Activated CD4-positive, alpha-beta T cell treated with anti-CD3 and anti-CD28 coated beads for 24 hours (primary cell): ENCODE measurements around the gene LETM1.

ENCODE experiments used
- DNase-seq, 2 donors: peaks; one replicate each; pipeline ENCODE4 v3.0.0-alpha.2; 2020; ENCODE audit warnings: low read depth in 2 of 2

The LETM1 gene

DNA sequence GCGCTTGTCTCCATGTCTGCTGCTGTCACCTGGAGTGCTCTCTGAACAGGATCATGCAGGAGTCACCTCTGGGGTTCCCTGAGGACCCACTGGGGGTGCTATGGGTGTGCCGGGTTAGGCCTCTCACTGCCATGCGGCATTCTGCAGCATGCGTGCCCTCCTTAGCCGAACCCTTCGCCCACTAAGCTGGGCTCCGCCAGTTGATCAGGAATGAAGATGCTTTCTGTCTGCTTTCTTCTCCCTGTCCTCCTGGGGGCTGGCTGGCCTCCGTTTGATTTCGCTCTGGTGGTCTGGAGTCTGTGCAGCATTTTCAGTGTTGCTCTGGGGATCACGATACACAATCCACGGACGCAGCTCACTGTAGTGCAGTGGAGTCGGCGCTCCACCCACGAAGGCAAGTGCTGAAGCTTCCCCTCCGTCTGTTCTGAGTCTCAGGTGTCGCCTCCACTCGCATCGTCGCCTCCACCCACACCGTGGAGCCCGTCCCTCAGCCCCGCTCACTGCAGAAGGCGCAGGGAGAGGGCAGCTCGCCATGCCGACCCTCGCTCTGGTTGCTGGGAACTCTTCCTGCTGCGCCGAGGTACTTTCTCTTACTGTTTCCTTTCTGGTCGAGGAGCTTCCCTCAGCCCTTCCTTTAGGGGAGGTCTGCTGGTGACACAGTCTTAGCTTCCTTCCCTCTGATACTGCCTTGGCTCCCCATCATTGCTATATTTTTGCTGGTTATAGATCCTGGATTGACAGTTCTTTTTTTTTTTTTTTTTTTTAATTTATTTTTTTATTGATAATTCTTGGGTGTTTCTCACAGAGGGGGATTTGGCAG, 29.2 kb downstream of the LETM1 start:
- DNase-seq = no peak

DNA sequence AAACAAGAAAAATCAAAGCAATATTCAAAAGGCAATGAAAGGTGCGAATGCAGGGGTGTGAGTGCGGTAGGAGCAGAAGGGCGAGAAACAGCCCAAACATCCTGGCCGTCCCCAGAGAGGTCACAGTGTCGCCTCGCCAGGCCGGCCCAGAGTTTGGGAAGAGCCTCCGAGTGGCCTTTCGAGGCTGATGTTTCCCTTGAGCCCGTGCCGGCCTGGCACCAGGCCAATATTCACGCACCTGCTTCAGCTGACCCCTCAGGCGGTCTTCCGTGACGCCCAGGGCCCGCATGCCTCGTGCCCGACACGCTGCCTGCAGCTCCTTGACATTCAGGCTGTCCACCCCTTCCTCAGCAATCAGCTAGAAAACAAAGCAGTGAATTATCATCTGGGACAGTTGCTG, 30.6 kb downstream of the LETM1 start:
- DNase-seq = no peak

DNA sequence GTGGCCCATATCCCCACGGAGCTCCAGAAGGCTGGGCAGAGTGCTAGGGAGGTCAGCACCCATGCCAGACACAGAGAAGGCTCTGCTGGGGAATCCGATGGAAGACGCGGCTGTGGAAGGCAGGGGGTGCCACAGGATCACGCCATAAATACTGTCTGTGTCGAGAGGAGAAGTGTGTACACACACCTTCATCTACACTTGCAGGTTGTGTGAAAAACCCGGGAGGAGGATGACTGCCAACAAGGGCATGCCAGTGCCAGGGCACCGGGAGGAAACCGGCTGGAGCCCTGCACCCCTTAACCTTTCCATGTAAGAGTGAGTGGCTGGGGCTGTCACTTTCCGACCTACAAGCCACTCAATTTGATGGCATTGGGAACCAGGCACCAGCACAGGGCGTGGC, 31.2 kb downstream of the LETM1 start:
- DNase-seq = no peak

DNA sequence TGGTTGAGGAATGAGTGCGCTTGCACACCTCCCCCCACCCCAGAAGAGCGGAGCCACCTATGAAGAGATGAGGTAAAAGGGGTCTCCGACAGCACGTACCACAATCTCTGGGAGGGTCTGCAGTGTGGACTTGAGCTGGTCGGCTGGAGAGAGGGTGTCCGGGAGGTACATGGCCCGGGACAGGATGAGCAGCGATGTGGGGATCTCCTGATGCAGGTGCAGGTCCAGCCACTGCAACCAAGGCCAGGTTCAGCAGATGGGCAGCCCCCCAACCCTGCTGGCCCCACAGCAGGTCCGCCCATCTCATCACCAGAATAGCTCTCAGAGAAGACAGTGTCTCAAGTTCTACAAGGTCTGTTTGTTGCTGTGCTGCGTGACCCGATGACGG, 32.4 kb downstream of the LETM1 start:
- no peak for DNase-seq

DNA sequence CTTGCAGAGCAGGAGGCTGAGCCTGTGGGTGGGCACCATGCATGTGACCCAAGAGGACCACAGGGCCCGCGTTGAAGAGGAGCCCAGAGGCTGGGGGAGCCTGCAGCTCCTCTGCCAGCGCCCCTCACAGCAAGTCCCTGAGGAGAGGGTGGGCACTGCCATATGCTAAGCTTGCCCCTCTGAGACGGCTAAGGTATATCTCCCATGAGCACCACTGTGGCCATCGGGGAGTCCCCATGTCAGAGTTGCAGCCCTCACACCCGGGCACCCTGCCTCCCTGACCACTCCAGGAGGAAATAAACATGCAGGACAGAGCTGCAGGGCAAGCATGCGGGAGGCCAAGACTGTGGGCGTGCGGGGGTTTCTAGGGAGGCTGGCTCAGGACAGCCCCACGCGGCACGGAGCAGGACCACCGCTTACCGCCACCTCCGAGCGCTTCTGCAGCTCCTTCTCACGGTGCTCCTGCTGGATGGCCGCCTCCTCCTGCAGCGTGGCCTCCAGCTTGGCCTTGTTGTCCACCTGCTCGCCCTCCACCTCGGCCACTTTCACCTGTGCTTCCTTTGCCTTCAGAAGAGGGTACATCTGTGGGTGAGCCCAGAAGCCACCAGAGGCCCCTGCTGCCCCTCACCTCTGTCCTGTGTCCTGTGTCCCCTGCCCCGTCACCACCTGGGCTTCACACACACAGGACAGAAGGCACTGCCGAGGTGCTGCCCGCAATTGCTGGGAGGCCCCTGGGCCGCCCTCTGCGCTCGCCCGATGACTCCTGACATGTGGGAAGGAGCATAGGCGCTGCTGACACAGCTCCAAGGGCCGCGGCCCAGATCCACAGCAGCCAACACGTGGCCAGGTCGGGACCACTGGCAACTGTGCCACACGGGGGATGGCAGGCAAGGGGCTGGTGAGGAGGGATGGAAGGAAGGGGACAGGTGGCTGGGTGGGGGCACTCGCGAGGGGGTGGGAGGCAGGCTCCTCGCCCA, 33.1 kb downstream of the LETM1 start:
- no peak for DNase-seq

DNA sequence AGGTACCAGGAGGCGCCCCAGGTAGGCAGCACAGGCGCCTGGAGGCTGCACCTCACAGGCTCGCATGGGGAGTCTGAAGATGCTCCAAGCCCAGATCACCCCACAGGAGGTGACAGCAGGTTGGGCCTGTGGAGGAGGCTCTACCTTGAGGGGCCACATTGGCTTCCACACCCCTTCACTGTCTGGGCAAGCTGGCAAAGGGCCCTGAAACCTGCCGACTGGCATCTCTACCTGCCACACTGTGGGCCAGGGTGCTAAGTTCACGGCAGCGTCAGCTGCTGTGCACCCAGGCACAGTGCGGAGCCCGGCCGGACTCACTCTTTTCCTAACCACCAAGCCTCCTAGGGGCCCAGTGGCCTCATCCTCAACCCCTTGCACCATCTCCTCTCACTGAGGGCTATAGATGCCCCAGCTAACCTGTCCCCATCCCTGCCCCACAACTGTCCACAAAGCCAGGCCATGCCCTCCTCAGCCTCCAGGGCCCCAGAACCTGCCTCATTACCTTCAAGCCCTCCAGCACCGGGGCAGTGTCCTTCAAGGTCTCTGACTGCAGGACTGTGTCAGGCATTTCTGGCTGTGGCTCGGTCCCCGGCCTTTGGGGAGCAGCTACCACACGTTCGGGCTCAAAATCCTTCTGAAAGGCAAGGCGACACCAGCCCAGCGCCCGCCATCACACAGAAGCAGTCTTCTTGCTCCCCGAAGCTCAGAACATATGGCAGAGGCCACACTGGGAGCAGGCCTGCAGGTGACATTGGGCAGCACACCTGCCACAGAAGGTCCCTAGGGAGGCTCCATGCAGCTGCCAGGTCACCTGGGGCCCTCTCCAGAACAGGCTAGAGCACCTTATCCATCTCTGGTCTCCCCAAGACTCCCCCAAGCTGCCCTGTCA, 34.0 kb downstream of the LETM1 start:
- DNase-seq = no peak

DNA sequence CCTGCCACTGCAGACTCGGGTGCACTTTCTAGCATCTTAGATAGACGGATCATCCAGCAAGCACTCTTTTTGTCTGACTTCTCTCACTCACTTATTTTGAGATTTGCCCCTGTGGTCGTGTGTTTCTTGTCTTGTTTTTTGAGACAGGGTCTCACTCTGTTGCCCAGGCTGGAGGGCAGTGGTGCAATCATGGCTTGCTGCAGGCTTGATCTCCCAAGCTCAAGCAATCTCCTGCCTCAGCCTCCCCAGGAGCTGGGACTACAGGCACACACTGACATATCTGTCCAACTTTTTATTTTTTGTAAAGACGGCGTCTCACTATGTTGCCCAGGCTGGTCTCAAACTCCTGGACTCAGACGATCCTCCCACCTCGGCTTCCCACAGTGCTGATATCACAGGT, 36.1 kb downstream of the LETM1 start:
- no peak for DNase-seq

DNA sequence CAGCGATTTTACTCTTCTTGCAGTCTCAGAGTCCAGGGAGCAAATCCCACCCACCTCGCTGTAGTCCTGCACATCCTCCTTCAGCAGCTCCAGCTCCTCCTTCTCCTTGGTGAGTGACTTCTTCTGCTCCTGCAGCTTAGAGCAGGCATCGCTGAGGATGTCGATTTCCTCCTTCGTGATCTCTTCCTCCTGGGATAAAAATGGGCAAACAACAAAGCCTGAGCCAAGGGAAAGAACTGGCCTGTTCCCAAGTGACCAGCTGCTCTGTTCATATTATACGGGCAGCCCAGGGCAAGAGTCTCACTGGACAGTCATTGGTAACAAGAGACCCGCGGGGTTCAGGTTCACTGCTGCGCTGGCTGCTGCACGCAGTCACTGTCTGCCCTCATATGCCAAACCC, 36.7 kb downstream of the LETM1 start:
- DNase-seq = no peak

DNA sequence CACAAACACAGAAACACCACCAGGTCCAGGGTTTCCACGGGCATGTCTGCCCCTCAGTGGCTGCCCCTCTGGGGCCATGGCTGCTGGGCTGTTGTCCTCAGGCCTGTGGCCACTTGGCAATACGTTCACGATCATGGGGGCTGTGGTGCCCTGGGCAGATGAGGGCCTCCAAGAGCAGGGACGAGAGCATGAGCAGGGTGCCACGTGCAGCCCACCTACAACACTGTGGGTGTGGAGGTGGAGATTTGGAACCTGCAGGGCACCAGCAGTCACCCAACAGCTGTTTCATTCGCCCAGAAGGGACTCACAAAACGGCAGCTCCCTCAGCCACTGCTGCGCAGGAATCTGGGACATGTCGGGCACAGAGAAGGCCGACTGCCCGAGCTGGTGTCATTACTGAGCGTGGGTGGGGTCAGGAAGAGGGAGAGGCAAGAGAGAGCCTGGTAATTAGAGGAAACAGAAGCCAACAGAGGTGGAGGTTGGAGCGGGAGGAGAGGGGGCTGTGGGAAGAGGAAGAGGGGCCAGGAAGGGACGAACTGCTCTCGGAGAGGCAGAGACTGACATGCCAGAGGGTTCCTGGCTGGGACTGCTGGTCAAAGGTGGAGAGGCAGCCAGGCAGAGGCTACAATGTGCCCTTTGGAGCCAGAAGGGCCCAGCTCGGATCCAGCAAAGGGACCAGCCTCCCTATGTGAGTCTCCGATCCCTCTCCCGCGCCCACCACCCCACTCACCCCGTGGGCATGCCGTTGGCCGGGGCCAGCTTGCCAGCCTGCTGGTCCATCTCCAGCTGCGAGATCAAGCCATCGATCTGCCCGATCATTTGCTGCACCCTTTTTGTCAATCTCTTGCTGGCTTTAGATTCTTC, 39.7 kb downstream of the LETM1 start:
- DNase-seq = no peak

DNA sequence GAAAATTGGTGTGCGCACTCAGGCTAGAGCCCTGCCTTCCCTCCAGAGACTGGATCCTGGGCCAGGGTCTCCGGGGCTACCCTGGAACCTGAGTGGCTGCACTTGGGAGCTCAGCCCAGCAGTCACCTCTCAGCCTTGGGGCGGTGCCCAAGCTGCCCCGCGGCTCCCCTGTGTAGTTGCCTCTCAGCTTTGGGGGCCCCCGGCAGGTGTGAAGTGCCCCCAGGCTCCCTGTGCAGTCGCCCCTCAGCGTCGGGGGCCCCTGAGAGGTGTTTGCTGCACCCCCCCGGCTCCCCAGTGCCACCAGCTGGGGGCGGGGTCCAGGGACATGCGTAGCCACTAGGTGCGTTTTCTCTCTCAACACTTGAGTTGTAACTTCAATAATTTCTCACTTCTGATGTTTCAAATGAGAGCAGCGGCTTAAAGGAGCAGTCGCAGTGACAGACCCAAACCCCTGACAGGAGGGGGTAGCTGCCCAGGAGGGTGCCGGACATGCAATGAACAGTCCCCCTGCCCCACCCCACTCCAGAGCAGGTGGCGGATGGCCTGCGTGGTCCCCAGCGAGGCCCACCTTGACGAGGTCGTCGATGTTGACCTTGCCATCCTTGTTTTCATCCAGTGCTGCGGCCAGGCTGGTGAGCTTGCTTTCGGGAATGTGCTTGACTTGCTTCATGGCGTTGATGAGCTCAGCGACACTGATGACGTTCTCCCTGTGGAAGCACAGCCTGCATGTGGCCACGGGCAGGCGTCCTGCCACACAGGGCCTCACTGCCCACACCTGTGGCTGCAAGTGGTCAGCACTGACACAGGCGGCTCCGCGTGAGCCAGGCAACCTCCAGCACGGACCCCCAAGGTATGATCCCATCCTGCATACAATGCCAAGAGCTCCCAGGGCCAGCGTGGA, 40.6 kb downstream of the LETM1 start:
- DNase-seq = no peak

DNA sequence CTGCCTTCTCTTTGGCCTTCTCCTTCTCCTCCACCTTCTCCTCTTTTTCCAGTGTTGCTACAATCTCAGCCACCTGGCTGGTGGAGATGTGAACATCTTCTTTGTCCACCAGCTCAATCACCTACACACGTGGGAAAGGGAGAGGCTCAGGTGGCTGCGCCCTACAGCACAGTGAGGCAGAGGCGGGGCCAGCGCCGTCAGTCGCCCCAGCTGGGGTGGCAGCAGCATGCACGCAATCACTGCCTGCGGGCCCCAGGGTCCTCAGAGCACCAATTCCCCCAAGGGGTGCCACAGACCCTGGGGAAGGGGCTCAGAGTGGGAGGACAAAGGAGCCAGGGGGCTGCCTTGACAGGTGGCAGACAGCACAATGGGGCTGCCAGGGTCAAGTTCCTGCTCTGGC, 41.5 kb downstream of the LETM1 start:
- DNase-seq = no peak

DNA sequence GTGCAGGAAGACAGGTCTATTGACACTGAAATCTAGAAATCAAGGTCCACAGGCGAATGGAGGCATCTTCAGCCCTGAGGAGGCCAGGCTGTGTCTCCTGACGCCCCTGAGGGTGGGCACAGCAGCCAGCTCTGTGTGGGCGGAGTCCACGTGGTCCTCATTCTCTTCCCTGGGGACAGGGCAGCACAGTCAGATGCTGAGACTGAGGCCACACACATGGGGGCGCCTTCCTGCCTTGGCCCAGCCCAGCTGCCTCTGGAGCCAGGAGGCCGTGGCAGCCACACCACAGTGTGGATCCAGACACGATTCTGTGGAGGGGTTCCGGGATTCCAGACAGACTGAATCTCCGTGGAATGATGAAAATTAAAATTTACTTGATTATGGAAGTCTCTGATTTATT, 42.0 kb downstream of the LETM1 start:
- DNase-seq = no peak

DNA sequence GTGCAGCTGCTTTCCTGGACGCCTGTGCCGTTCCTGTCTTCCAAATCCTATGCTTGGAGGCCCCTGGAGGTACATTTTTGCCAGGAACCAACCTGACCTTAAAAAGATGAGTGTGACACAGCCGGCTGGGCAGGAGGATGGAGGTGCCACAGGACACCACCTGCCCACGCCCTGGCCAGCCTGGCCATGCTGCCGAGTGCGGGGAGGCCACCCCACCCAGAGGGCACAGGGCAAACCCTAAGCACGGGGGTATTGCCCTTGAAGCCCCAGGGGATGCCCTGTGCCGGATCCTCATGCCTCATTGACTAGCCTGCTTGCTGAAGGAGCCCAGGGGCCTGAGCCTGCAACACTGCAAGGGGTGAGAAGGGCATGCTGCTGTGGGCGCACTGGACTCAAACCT, 42.7 kb downstream of the LETM1 start:
- DNase-seq = no peak

DNA sequence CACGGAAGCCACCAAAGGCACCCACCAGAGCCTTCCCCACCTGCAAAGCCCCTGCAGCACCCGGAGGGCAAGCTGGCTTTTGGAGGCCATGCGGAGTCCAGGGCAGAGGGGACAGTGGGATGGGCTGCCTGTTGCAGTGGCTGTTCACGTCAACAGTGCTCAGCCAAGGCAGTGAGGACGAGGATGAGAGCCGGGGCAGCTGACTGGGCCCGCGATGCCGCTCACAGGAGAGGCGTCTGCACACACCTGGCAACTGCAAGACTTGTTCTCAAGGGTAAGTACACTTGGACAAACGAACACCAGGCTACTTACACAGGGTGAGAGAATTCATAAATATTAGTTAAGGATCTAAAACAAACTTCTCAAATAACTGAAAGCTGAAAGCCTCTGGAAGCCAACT, 43.2 kb downstream of the LETM1 start:
- DNase-seq = no peak

DNA sequence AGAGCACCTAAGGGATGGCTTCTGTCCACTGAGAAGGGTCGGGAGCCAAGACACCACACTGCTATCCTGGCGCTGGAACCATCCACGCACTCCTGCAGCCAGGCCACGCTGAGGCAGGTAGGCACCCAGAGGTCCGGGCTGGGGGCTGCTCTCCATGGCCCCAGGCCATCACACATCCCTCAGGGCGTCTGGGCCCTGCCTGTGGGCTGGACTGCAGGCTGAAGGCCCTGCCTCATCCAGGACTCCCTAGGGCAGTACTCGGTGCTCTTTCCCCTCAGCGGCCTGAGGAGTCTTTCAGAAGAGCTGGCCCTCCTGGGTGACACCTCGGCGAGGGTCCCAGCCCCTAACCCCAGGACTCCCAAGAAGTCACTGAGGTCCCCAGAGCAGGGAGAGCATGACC, 45.2 kb downstream of the LETM1 start:
- no peak for DNase-seq

DNA sequence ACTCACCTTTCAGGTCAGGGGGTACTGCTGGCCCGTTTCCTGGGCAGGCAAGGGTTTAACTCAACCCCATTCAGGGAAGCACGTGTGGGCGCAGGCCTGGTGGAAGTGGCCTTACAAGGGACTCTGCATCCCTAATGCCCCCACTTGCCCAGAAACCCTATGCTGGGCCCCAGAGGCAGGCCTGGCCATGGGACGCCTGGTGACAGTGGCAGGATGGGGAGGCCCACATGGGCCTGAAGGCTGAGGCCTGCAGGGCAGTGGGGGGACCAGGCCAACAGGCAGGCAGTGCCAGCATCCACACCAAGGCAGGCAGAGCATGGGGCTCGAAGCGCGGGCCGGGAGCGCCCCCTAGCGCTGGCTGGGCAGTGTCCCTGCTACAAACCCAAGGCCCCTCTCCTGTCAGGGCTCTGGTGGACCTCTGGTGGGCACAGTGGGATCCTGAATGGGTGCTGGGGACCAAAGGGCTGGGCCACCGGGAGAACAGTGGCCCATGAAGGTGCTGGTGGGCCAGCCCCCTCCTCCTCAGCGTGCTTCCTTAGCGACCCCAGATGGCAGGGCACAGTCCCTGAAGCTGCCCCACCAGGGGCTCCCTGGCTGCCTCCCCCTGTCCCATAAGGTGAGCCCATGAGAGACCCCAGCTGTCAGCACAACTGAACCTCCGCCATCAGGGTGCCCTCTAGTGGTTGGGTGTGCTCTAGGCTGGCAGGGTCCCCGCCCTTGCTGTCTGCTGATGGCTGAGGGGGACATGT, 46.0 kb downstream of the LETM1 start:
- DNase-seq = peak; percentile 53 to 63

DNA sequence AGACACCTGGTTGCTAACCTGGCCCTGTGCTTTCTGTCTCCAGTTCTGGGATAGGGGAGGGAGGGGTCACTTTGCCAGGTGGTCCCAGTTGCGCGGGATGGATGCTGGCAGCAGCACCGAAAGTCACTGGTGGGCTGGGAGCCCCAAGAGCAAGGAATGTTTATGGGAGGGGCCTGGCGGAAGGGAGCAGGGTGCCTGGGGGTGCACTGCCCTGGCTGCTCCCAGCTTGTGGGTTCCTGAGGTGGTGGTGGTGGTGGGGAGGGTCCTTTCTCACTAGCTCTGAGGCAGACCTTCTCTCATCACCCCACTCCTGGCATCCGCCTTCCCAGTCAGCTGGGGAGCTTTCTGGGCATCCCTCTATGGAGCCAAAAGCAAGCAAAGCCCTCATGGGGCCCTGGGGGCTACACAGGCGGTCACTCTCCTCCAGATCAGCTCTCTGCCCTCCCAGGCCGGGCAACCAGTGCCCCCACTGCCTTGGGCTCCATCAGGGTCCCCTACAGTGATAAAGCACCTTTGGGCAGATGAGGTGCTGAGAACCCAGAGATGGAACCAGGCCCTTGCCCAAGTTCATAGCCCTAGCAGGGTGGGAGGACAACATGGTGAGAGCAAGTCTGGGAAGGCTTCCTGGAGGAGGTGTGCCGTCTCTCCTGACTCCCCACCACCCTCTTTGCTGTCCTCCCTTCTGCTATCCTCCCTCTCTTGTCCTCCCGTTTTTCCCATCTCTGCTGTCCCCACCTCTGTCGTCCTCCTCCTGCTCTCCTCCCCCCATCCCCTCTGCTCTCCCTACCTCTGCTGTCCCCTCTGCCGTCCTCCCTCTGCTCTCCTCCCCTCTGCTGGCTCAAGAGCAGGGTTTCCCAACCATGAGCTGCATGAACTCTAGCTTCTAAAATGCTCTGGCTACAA, 46.9 kb downstream of the LETM1 start:
- DNase-seq = no peak

DNA sequence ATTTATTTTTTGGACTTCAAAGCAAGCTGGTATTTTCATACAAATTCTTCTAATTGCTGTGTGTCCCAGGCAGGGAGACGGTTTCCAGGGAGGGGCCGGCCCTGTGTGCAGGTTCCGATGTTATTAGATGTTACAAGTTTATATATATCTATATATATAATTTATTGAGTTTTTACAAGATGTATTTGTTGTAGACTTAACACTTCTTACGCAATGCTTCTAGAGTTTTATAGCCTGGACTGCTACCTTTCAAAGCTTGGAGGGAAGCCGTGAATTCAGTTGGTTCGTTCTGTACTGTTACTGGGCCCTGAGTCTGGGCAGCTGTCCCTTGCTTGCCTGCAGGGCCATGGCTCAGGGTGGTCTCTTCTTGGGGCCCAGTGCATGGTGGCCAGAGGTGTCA, 47.6 kb downstream of the LETM1 start:
- no peak for DNase-seq
